GM21825 (cell line): Measurements from ENCODE around the gene NUDC.
A peak's percentile ranks its signal among the peaks of the same experiment; 100 is the strongest.
"Not testable (repeated sequence)": the region's sequence is repeated elsewhere in the genome, so short reads cannot be mapped to it uniquely, and the experiment has no call there.

Experiments
- ATAC-seq: cut with Tn5 transposase; IDR thresholded peaks from one replicate; pipeline ENCODE4 v1.9.1; 2021; ENCODE audit warnings: mild to moderate bottlenecking, moderate library complexity; ENCODE audit not compliant: unreplicated experiment

NUDC gene

DNA sequence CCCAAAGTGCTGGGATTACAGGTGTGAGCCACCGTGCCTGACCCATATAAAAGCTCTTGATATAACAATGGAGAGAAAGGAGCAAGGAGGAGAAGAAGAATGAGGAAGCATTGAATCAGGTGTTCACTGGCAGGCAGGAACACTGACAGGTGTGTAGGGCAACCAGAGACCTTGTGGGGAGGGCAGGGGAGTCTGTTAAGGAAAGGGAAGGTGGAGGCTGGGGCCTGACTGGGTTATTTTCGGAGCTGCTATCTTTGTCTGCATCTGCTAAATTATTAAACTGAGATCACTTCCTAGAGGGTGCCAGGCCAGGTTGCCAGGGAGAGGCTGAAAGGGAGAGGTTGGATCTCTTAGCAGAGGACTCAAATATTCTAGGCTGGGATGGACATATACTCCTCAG lies 65.1 kb downstream of the NUDC start:
- no peak for ATAC-seq

DNA sequence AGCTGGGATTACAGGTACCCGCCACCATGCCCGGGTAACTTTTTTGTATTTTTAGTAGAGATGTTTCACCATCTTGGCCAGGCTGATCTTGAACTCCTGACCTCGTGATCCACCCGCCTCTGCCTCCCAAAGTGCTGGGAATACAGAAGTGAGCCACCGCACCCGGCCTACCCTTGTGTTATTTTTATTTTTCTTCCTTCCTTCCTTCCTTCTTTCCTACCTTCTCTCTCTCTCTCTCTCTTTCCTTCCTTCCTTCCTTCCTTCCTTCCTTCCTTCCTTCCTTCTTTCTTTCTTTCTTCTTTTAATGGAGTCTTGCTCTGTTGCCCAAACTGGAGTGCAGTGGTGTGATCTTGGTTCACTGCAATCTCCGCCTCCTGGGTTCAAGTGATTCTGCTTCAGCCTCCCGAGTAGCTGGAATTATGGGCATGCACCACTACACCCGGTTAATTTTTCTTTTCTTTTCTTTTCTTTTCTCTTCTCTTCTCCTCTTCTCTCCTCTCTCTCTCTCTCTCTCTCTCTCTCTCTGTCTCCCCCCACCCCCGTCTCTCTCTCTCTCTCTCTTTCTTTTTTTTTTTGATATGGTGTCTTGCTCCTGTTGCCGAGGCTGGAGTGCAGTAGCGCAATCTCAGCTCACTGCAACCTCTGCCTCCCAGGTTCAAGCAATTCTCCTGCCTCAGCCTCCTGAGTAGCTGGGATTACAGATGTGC lies 68.0 kb downstream of the NUDC start:
- ATAC-seq, result not testable (repeated sequence)

DNA sequence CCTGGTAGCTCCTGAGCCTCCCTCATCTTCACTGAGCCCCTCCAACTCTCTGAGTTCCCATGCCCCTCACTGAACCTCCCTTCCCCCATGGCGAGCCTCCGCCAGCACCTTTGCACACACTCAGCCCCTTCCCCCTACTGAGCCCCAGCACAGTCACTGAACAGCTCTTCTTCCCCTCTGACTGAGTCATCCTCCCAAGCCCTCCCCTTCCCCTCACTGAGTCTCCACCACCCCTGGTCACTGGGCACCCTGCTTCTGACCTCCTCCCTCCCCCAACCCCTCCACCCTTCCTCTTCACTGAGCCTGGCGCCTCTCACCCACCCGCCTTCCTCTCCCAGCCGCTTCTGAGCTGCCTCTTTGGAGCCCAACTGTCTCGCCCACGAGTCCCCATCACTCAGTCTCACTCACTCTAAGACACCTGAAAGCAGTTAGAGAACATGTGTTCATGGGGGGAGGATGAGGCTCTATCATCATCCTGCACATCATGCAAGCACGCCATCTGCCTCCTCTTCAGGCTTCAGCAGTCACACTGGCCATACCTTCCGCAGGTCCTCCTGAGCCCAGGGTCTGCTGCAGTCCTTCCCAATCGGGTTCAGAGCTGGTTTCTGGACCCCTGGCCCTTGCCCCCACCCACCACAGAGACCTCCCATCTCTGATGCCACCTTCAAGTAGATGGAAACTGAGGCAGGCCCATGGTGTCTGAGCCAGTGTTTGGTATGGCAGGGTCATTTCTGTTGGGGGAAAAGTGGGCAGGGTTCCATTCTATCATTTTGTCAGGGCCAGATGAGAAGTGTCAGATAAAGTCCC lies 70.0 kb downstream of the NUDC start:
- no peak for ATAC-seq

DNA sequence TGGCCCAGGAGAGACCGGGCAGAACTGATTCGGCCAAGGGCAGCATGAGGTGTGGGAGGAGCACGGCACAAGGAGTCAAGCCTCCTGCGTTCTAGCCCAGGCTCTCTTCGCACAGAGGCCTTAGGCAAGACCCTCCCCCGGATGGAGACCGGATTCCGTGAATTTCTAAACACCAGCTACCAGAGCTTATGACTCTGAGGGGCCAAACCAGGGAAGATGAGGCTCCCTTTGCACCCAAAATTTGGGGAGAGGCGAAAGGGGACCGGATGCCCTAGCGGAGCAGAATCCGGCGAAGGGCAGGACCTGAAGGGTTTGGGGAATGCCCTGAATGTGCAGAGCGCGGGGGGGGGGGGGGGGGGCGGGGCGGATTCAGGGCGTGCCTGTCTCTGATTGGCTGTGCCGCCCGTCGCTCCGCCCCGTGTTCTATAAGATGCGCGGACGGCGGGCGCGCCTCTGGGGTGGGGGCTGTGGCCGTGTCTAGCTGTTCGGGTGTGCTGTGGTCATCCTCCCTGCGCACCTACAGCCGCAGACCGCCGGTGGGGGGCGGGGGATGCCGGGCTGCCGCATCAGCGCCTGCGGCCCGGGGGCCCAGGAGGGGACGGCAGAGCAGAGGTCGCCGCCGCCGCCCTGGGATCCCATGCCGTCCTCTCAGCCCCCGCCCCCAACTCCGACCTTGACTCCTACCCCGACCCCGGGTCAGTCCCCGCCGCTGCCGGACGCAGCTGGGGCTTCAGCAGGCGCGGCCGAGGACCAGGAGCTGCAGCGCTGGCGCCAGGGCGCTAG lies 71.9 kb downstream of the NUDC start, which contains the start of gene TRNP1:
TRNP1 (plus strand) TSS at position 456 of the 783 bp plus-strand sequence; CDS start at position 551, 95 bp downstream.
- ATAC-seq, result peak; percentile 45

DNA sequence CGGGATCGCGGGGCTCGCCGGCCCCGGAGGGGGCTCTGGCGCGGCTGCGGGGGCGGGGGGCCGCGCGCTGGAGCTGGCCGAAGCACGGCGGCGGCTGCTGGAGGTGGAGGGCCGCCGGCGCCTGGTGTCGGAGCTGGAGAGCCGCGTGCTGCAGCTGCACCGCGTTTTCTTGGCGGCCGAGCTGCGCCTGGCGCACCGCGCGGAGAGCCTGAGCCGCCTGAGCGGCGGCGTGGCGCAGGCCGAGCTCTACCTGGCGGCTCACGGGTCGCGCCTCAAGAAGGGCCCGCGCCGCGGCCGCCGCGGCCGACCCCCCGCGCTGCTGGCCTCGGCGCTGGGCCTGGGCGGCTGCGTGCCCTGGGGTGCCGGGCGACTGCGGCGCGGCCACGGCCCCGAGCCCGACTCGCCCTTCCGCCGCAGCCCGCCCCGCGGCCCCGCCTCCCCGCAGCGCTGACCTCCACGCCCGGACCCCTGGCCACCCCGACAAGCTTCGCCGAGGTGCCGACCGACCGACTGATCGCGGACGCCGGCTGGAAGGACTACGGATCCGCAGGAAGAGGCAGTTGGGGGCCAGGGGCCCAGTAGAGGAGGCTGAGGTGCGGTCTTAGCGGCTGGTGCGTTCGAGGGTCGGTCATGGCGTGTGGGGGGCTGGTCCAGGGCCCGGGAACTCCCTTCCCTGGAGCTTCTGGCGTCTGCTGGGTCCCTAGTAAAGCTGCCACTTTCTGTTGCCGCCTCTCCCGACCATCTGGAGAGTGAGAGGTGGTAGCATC lies 72.7 kb downstream of the NUDC start:
- no peak for ATAC-seq

DNA sequence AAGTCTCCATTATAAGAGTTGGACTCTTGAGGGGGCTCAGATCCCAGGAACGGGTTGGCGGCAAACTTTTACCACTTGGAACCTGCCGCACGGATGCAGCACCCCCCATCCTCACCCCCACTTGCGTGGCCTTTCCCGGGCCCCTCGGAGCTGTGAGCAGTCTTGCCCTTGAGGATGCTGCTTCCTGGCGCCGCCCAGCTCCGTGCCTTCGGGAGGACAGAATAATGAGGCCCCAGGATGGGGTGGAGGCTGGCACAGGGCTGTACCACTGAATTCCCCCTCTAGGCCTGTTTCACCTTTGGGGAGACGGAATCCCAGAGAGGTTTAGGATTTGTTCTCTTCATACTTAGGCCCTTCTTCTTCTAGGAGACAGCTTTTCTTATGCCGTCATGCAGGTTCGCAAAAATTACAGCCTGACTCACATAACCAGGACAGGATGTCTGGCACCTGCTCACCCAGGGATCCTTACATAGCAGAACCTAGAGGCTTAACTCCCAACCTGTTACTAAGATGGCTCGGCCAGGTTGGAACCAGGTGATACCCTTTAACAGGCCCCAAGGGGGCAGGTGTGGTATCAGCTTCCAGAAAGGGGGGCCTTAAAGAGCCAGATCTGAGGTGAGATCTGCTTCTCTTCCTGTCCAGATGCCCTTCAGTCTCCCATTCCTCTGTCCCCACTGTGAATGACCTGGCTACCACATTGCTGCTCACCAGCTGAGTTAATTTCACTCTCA lies 73.4 kb downstream of the NUDC start:
- no peak for ATAC-seq

DNA sequence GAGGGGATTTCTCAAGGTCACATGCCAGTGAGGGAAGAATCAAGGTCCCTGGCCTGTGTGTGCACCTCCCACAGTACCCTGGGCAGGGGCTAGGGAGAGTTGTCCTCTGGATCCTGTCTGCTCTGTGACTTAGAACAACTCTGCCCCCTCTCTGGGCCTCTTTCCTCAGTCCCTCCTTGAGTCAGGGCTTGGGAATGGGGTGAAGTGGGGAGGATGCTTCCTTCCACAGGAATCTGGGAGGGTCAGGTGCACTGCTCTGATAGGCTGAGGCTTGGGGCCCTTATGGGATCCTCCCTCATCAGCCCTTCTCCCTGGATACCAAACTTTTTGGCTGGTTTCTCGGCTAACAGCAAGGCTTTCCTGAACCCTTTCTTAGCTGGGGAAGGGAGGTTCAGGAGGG lies 74.5 kb downstream of the NUDC start:
- ATAC-seq, result no peak
